ENCODE measurements around the gene OR4F3.
"Not testable (repeated sequence)": the region's sequence is repeated elsewhere in the genome, so short reads cannot be mapped to it uniquely, and the experiment has no call there.

Gene OR4F3

GRCh38 chr5:181366968-181367367 is at the start of gene OR4F3:
Gene OR4F3 (plus strand): TSS chr5:181367268.
- not testable (repeated sequence) for DNase-seq
